Loucy (cell line): Measurements from ENCODE around the gene CHCHD6.

Experiments
- H2AFZ ChIP-seq: fragments of 200-600 bp; sonication (generic); 2 replicates; pipeline ENCODE4 v1.6.0; 2016; ENCODE audit warnings: antibody characterized with exemption, mild to moderate bottlenecking, low read length, moderate library complexity
- H3F3A ChIP-seq: fragments of 200-600 bp; 2 replicates; pipeline ENCODE4 v1.6.0; 2016; ENCODE audit warnings: antibody characterized with exemption, low read depth, mild to moderate bottlenecking
- H3K27me3 ChIP-seq: fragments of 200-600 bp; sonication (generic); 2 replicates; pipeline ENCODE4 v1.6.1; 2014; ENCODE audit warnings: low read length, mild to moderate bottlenecking; ENCODE audit not compliant: insufficient read depth, poor library complexity, severe bottlenecking
- H3K36me3 ChIP-seq: fragments of 200-600 bp; sonication (generic); 2 replicates; pipeline ENCODE4 v1.6.1; 2016; ENCODE audit warnings: low read length; ENCODE audit not compliant: insufficient read depth
- H3K4me1 ChIP-seq: fragments of 200-600 bp; sonication (generic); 2 replicates; pipeline ENCODE4 v1.5.1; 2014; ENCODE audit warnings: low read length, mild to moderate bottlenecking; ENCODE audit not compliant: insufficient read depth, poor library complexity, severe bottlenecking
- H3K4me2 ChIP-seq: fragments of 200-600 bp; sonication (generic); 2 replicates; pipeline ENCODE4 v1.6.0; 2014; ENCODE audit warnings: antibody characterized with exemption, low read length, low read depth, mild to moderate bottlenecking; ENCODE audit not compliant: poor library complexity, severe bottlenecking
- H3K4me3 ChIP-seq: fragments of 200-600 bp; sonication (generic); 2 replicates; pipeline ENCODE4 v1.5.1; 2014; ENCODE audit warnings: low read length, mild to moderate bottlenecking, mixed read lengths; ENCODE audit not compliant: poor library complexity, severe bottlenecking
- H3K79me2 ChIP-seq: fragments of 200-600 bp; sonication (generic); 2 replicates; pipeline ENCODE4 v1.6.1; 2014; ENCODE audit warnings: low read length; ENCODE audit not compliant: insufficient read depth
- H3K9ac ChIP-seq: fragments of 200-600 bp; sonication (generic); 2 replicates; pipeline ENCODE4 v1.6.0; 2014; ENCODE audit warnings: mild to moderate bottlenecking, low read depth, low read length, moderate library complexity; ENCODE audit not compliant: poor library complexity, severe bottlenecking
- H3K9me2 ChIP-seq: fragments of 200-600 bp; sonication (generic); replicated peaks from 2 replicates; pipeline ENCODE4 v1.6.1; 2016; ENCODE audit warnings: low read depth, low read length, mixed read lengths
- H3K9me3 ChIP-seq: fragments of 200-600 bp; sonication (generic); 2 replicates; pipeline ENCODE4 v1.6.1; 2014; ENCODE audit warnings: mild to moderate bottlenecking, antibody characterized with exemption, low read length, low read depth; ENCODE audit not compliant: insufficient read depth
- H4K20me1 ChIP-seq: fragments of 200-600 bp; sonication (generic); 2 replicates; pipeline ENCODE4 v1.6.0; 2014; ENCODE audit warnings: antibody characterized with exemption, low read length, mild to moderate bottlenecking; ENCODE audit not compliant: insufficient read depth, poor library complexity, severe bottlenecking
- CTCF ChIP-seq: fragments of 200-600 bp; sonication (generic); conservative IDR thresholded peaks from 2 replicates; pipeline ENCODE4 v1.5.1; 2014; ENCODE audit warnings: mild to moderate bottlenecking, antibody characterized with exemption, low read length
- EZH2phosphoT487 ChIP-seq: fragments of 200-600 bp; IDR thresholded peaks from 2 replicates; pipeline ENCODE4 v1.6.1; 2018; ENCODE audit warnings: antibody characterized with exemption, mild to moderate bottlenecking, moderate library complexity, borderline replicate concordance

Gene CHCHD6

GRCh38 chr3:126659915-126660886 is 43.8 kb upstream of the CHCHD6 start:
- Histone ChIP-seq H2AFZ (no peak overlapping the region), H3K4me2 (no peak overlapping the region)
- TF ChIP-seq EZH2phosphoT487: no peak
- no peak; the same call in 1 of the 2 replicates for TF ChIP-seq CTCF

GRCh38 chr3:126661532-126662364 is 42.3 kb upstream of the CHCHD6 start:
- H3K79me2 ChIP-seq: no peaks in the 10 kb centered on the region
- H3K9me3 ChIP-seq: no peaks in the 10 kb centered on the region
- no peaks in the 10 kb centered on the region for H4K20me1 ChIP-seq
- no peak overlapping the region for H3K9ac ChIP-seq
- no peak overlapping the region for H2AFZ ChIP-seq
- H3K27me3 ChIP-seq: no peaks in the 10 kb centered on the region
- peaks cover 7% of the 10 kb centered on the region for H3K4me1 ChIP-seq
- H3K4me2 ChIP-seq: no peak overlapping the region
- H3F3A ChIP-seq: no peaks in the 10 kb centered on the region
- no peaks in the 10 kb centered on the region for H3K9me2 ChIP-seq
- TF ChIP-seq EZH2phosphoT487 (no peak), CTCF (no peak)
- H3K4me3 ChIP-seq: no peak overlapping the region
- no peaks in the 10 kb centered on the region for H3K36me3 ChIP-seq

More at GRCh38 chr3:126659915-126660886, 43.8 kb upstream of the CHCHD6 start:
- H3K4me3 ChIP-seq: no peak overlapping the region
- peaks cover 22% of the 10 kb centered on the region for H3K4me1 ChIP-seq
- H3K79me2 ChIP-seq: no peaks in the 10 kb centered on the region
- no peaks in the 10 kb centered on the region for H3K36me3 ChIP-seq
- no peaks in the 10 kb centered on the region for H4K20me1 ChIP-seq
- no peaks in the 10 kb centered on the region for H3F3A ChIP-seq
- no peaks in the 10 kb centered on the region for H3K9me2 ChIP-seq
- no peaks in the 10 kb centered on the region for H3K9me3 ChIP-seq
- H3K9ac ChIP-seq: no peak overlapping the region
- no peaks in the 10 kb centered on the region for H3K27me3 ChIP-seq

- no peaks in the 10 kb centered on the region for H3K27me3 ChIP-seq
- H3K9me2 ChIP-seq: no peaks in the 10 kb centered on the region
- no peaks in the 10 kb centered on the region for H3K9me3 ChIP-seq
- H3F3A ChIP-seq: no peaks in the 10 kb centered on the region
- no peaks in the 10 kb centered on the region for H3K36me3 ChIP-seq
- no peak overlapping the region for H3K4me3 ChIP-seq
- no peaks in the 10 kb centered on the region for H3K79me2 ChIP-seq
- H2AFZ ChIP-seq: no peak overlapping the region
- no peak overlapping the region for H3K9ac ChIP-seq
- TF ChIP-seq EZH2phosphoT487 (no peak), CTCF (no peak)
- H3K4me1 ChIP-seq: no peaks in the 10 kb centered on the region
- no peaks in the 10 kb centered on the region for H4K20me1 ChIP-seq
- H3K4me2 ChIP-seq: no peak overlapping the region
Observed at GRCh38 chr3:126663257-126663656, 40.8 kb upstream of the CHCHD6 start.
